ENCODE data around the gene SLC8A2.

Gene SLC8A2

GRCh38 chr19:47458672-47459071 lies 13.0 kb downstream of the SLC8A2 start:
- DNase-seq = no peak

DNA sequence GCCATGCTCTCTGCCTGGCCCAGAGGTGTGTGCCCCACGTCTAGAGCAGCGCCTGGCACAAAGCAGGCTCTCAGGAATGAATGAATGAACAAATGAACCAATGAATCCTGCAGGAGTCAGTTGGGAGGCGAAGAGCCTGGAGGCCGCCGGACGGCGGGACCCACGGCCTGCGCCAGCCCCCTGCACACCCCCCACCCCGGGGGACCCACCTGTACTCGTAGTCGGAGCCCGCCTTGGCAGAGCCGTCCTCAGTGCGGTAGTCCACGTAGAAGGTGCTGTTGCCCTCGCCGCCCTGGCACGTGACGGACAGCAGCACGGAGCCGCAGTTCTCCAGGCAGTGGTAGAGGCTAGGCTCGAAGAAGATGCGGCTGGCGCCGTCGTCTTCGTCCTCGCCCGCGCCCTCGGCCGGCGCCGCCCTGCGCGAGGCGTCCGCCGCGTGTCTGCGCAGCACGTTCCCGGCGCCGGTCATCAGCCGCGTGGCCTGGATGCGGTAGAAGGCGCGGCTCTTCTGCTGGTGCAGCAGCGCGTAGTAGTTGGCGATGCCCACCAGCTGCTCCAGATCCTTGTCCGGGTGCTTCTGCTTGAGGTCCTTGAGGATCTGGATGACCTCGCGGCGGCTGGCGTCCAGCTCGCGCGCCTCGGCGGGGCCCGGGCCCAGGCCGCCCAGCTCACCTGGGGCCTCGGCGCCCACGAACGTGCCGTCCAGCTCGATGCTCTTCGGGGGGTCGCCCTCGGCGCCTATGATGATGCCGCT lies 14.8 kb downstream of the SLC8A2 start:
- DNase-seq = no peak

DNA sequence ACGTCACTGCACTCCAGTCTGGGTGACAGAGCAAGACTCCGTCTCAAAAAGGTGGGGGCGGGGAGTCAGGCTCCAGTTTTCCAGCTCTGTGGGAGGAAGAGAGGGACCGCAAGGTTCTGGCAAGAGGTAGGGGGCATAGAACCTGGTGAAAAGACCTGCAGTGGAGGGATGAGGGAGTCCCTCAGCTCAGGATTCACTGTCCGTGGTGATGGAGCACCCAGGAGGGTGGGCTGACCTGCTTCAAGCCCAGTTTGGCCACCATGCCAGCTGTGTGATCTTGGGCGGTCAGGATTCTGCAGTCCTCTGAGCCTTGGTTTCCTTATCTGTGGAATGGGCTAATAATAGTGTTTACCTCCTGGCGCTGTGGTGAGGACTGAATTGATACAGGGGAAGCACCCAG lies 21.2 kb downstream of the SLC8A2 start:
- DNase-seq = no peak

- DNase-seq = no peak
Observed at GRCh38 chr19:47448360-47448727, 23.3 kb downstream of the SLC8A2 start.

GRCh38 chr19:47447470-47448359 lies 24.0 kb downstream of the SLC8A2 start:
- peak in 4 of 5 donors; percentile 39 to 75 (median 46) for DNase-seq

DNA sequence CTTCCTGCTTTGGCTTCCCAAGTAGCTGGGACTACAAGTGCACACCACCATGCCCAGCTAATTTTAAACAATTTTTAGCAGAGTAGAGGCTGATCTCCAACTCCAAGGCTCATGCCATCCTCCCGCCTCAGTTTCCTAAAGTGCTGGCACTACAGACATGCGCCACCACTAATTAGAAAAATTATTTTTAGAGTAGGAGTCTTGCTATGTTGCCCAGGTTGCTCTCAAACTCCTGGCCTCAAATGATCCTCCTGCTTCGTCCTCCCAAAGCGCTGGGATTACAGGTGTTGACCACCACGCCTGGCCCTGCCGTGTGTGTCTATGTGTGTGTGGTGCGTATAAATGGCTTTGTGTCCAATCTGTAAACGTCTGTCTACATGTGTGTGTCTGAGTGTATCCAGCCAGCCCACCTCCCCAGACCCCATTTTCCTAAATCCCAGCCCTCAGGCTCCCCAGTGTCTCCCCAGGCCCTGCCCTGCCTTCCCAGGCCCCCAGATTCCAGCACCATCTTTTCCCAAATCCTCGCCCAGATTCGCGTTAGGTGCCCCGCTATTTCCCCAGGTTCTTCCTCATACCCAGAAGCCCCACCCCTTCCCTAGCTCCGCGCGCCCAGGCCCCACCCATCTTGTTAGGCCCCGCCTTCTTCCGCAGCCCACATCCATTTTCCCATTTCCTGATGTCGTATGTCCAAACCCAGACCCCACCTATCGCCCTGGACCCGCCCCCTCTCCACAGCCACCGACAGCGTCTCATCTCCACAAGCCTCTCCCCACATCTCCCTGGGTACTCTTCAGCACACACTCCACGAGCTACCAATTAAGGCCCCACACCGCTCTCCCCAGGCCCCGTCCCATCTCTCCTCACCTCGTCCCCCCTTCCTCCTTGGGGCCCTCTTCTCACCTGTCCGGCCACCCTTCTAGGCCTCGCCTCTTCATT lies 24.9 kb downstream of the SLC8A2 start:
- DNase-seq = peak in 1 of 5 donors; percentile 57

GRCh38 chr19:47445937-47446402 lies 25.7 kb downstream of the SLC8A2 start:
- DNase-seq = peak; percentile 55 to 70 (median 60)

DNA sequence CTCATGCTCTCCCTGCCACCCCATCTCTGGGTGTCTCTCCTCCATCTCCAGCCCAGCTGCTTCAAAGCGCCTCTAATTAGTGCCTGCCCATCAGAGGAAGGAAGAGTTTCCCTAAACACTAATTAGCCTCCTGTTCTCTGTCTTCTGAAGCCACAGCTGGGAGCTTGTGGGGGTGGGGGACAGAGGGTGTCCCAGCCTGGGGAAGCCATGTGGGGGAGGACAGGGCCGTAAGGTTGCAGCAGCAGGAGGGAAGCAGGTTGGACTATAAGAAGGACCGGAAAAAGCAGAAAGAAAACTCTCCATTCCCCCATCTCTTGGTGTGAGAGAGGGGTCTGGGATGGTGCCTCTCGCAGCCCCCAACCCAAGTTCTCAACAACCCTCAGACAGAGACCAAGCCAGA lies 26.2 kb downstream of the SLC8A2 start:
- no peak for DNase-seq

GRCh38 chr19:47444388-47444821 lies 27.3 kb downstream of the SLC8A2 start:
- DNase-seq = peak in 3 of 5 donors; percentile 27 to 32 (median 29)

GRCh38 chr19:47443331-47443730 lies 28.4 kb downstream of the SLC8A2 start:
- DNase-seq = no peak

- no peak for DNase-seq
Observed at GRCh38 chr19:47438793-47439220, 32.9 kb downstream of the SLC8A2 start.

DNA sequence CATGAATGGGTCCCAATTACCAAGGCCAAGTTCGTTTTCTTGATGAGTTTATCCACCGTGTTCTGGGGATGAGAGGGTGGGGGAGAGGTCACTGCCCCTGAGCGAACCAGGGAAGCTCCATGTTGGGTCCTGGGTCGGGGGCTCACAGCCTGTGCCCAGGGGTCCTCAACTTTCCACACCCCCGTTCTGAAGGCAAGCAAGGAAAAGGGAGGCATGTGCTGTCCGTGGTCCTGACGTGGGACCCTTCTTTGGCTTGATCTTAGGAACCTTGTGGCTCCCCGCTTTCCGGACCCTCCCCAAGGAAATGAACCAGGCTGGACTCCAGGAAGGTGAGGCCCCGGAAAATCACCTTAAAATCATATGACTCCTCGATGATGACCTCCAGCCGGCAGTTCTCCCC lies 34.2 kb downstream of the SLC8A2 start:
- DNase-seq = no peak

- DNase-seq = peak; percentile 57 to 82 (median 75)
Observed at GRCh38 chr19:47436712-47437401, 34.8 kb downstream of the SLC8A2 start.

DNA sequence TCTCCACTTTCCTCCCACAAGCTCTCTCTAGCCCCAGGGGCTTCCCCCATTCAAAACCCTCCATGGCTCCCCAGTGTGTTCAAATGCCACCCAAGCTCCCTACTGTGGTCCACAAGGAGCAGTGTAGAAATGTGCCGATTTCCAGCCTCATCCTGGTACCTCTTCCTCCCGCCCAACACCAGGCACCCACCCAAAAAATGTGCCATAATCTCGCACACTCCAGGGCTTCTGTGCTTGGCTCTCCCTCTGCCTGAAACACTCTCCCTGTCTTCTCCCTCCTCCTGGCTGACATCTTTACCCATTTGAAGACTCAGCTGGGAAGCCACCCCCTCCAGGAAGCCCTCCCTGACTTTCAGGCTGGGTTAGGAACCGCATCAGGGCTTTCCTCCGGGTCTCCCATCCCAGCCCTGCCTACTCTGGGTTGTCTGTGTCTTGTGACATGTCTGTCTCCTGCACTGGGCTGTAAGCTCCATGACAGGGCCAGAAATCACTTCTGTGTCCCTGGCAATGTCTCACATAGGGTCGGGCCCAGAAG lies 35.7 kb downstream of the SLC8A2 start:
- DNase-seq = no peak

DNA sequence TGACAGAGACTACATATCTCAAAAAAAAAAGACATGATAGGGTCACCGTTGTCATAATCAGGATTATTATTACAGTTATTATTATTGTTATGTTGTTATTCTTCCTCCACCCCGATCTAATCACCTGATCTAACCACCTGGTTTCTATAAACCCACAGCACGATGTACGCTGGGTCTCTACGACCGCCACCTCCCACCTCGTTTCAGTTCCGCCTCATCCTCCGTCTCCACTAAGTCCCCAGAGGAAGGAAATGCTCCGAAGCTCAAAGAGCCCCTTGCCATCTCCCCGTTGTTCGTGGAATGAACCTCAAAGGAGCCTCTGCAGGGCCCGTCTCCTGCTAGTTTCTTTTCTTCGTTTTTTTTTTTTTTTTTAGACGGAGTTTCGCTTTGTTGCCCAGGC lies 36.5 kb downstream of the SLC8A2 start:
- peak in 1 of 5 donors; percentile 70 for DNase-seq

GRCh38 chr19:47434088-47434487 lies 37.6 kb downstream of the SLC8A2 start:
- no peak for DNase-seq

GRCh38 chr19:47433121-47433520 lies 38.6 kb downstream of the SLC8A2 start:
- no peak for DNase-seq

- no peak for DNase-seq
Observed at GRCh38 chr19:47432499-47432898, 39.2 kb downstream of the SLC8A2 start.

- no peak for DNase-seq
Observed at GRCh38 chr19:47432091-47432490, 39.6 kb downstream of the SLC8A2 start.

GRCh38 chr19:47430041-47430802 lies 41.5 kb downstream of the SLC8A2 start:
- peak in 1 of 5 donors; percentile 69 for DNase-seq
